GM12892 (cell line): ENCODE measurements around the gene CCAR1.

Experiments used
- POLR2A ChIP-seq: IDR thresholded peaks from 2 replicates; pipeline ENCODE4 v1.6.1; 2011; ENCODE audit warnings: low read depth, low read length, control low read depth
- POLR2AphosphoS5 ChIP-seq: IDR thresholded peaks from 2 replicates; pipeline ENCODE4 v1.6.1; 2011; ENCODE audit warnings: low read depth, low read length, control low read depth

DNA sequence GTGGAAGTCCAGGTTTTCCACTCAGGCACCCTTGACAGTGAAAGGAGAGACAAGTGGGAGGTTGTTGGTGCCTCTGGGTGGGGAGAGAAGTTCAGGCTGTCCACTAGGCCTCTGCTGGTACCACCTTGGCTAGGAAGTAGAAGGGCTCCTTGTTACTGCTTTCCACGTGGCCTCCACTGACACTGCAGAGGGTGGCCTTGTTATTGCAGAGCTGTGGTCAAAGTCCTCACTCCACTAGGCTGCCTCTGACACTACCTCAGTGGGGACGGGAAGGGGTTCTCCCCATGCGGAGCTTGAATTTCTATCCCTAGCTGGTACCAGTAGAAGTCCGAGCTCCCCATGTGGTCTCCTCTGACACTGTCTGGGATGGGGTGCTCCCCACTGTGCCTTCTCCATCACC is 91.4 kb downstream of the CCAR1 start:
- no peak for TF ChIP-seq POLR2A
- TF ChIP-seq POLR2AphosphoS5 = no peak
